A673 (cell line): ENCODE measurements around the gene CIAO3.

Experiments
- CTCF ChIP-seq: fragments of 300-800, 200-600 bp; sonication (generic); conservative IDR thresholded peaks from 2 replicates; pipeline ENCODE4 v1.5.1; 2017; ENCODE audit warnings: low read depth, mild to moderate bottlenecking, antibody characterized with exemption, low read length, moderate library complexity, mixed read lengths
- EZH2 ChIP-seq: fragments of 200-600 bp; sonication (generic); IDR thresholded peaks from 2 replicates; pipeline ENCODE4 v1.6.1; 2017; ENCODE audit warnings: borderline replicate concordance, low read depth, mild to moderate bottlenecking, mixed read lengths, antibody characterized with exemption, low read length; ENCODE audit not compliant: poor library complexity, severe bottlenecking

GRCh38 chr16:694863-695354, 45.9 kb downstream of the CIAO3 start:
- TF ChIP-seq CTCF (no peak), EZH2 (no peak)
